PFSK-1 (cell line): ENCODE data around the gene TYK2.

Experiments used
- POLR2AphosphoS5 ChIP-seq: IDR thresholded peaks from 2 replicates; pipeline ENCODE4 v1.6.1; 2012; ENCODE audit warnings: low read depth, mild to moderate bottlenecking, control low read depth, low read length, moderate library complexity
- SIN3A ChIP-seq: IDR thresholded peaks from 2 replicates; pipeline ENCODE4 v1.6.1; 2012; ENCODE audit warnings: mild to moderate bottlenecking, low read length, moderate library complexity, borderline replicate concordance; ENCODE audit not compliant: insufficient read depth
- TAF1 ChIP-seq: IDR thresholded peaks from 2 replicates; pipeline ENCODE4 v1.6.1; 2012; ENCODE audit warnings: low read length, control low read depth, borderline replicate concordance; ENCODE audit not compliant: insufficient read depth

GRCh38 chr19:10353793-10354391, 26.5 kb downstream of the TYK2 start:
- no peak for TF ChIP-seq TAF1
- no peak for TF ChIP-seq SIN3A
- TF ChIP-seq POLR2AphosphoS5 = no peak
